Measurements from ENCODE around the gene ACTG2.

DNA sequence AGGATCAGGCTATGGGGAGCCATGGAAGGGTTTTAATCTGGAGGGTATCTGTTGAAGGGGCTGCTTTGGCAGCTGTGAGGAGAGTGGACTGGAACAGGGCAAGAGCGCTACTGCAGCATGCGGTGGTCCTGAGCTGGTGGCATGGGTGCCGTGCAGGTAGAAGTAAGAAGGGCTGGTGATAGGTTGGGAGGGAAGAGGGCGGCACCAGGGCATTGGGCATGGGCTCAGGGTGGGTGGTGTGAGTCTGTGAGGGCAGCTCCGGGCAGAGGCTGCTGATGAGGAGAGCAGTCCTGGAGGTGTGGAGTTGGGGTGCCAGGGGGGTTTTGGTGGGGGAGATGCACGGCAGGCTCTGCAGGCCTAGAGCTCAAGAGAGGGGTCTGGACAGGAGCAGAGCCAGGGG, 2.1 kb downstream of the ACTG2 start:
- TF ChIP-seq, protein P1, sequence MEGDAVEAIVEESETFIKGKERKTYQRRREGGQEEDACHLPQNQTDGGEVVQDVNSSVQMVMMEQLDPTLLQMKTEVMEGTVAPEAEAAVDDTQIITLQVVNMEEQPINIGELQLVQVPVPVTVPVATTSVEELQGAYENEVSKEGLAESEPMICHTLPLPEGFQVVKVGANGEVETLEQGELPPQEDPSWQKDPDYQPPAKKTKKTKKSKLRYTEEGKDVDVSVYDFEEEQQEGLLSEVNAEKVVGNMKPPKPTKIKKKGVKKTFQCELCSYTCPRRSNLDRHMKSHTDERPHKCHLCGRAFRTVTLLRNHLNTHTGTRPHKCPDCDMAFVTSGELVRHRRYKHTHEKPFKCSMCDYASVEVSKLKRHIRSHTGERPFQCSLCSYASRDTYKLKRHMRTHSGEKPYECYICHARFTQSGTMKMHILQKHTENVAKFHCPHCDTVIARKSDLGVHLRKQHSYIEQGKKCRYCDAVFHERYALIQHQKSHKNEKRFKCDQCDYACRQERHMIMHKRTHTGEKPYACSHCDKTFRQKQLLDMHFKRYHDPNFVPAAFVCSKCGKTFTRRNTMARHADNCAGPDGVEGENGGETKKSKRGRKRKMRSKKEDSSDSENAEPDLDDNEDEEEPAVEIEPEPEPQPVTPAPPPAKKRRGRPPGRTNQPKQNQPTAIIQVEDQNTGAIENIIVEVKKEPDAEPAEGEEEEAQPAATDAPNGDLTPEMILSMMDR (IDR thresholded peaks at IDR 0.05), result no peak
- TF ChIP-seq POLR2A (IDR thresholded peaks at IDR 0.05), result no peak

Data from adrenal gland (tissue), 5 donors.